GM06990 (cell line): Measurements from ENCODE around the gene NSUN6.
"Not testable (repeated sequence)": the region's sequence is repeated elsewhere in the genome, so short reads cannot be mapped to it uniquely, and the experiment has no call there.

Source experiments
- DNase-seq: peaks from one replicate; pipeline ENCODE4 v3.0.0-alpha.2; 2011; ENCODE audit not compliant: insufficient read length; ENCODE audit errors: extremely low read depth
- H3K27me3 ChIP-seq: replicated peaks from 2 replicates; pipeline ENCODE4 v1.6.0; 2011; ENCODE audit warnings: low read length; ENCODE audit not compliant: control insufficient read depth, insufficient read depth
- H3K36me3 ChIP-seq: 2 replicates; pipeline ENCODE4 v1.5.1; 2011; ENCODE audit warnings: low read length; ENCODE audit not compliant: control insufficient read depth, insufficient read depth
- H3K4me3 ChIP-seq: replicated peaks from 2 replicates; pipeline ENCODE4 v1.5.1; 2011; ENCODE audit warnings: low read depth, mild to moderate bottlenecking, control low read depth, low read length
- CTCF ChIP-seq: IDR thresholded peaks from 2 replicates; pipeline ENCODE4 v1.5.1; 2011; ENCODE audit warnings: low read length, control low read depth, mild to moderate bottlenecking, inconsistent platforms; ENCODE audit not compliant: insufficient read depth, poor library complexity, severe bottlenecking

The NSUN6 gene

GRCh38 chr10:18594574-18595156, 56.7 kb downstream of the NSUN6 start:
- Histone ChIP-seq H3K36me3 (no peaks in the 10 kb centered on the region), H3K4me3 (no peak overlapping the region), H3K27me3 (no peaks in the 10 kb centered on the region)
- DNase-seq: no peak
- peak; percentile 45 for TF ChIP-seq CTCF

GRCh38 chr10:18591141-18591540, 60.2 kb downstream of the NSUN6 start:
- not testable (repeated sequence) for H3K27me3 ChIP-seq, H3K4me3 ChIP-seq, H3K36me3 ChIP-seq, DNase-seq

GRCh38 chr10:18586637-18587036, 64.8 kb downstream of the NSUN6 start:
- DNase-seq, H3K4me3 ChIP-seq, H3K36me3 ChIP-seq, H3K27me3 ChIP-seq: not testable (repeated sequence)

- TF ChIP-seq CTCF: peak; percentile 21
- no peak for DNase-seq
- H3K27me3 ChIP-seq: no peaks in the 10 kb centered on the region
- no peak overlapping the region for H3K4me3 ChIP-seq
- H3K36me3 ChIP-seq: peaks cover 8% of the 10 kb centered on the region
Measured at GRCh38 chr10:18583575-18584270, 67.7 kb downstream of the NSUN6 start.

GRCh38 chr10:18582803-18583202, 68.6 kb downstream of the NSUN6 start:
- no peak overlapping the region for H3K4me3 ChIP-seq
- H3K36me3 ChIP-seq: peaks cover 3% of the 10 kb centered on the region
- no peak for DNase-seq
- no peak for TF ChIP-seq CTCF
- H3K27me3 ChIP-seq: no peaks in the 10 kb centered on the region

GRCh38 chr10:18577823-18578685, 73.3 kb downstream of the NSUN6 start:
- H3K4me3 ChIP-seq: no peak overlapping the region
- H3K27me3 ChIP-seq: no peaks in the 10 kb centered on the region
- no peaks in the 10 kb centered on the region for H3K36me3 ChIP-seq
- DNase-seq: no peak
- no peak for TF ChIP-seq CTCF
